Fibroblast of pulmonary artery (primary cell): ENCODE measurements around the gene MARK1.
A peak's percentile ranks its signal among the peaks of the same experiment; 100 is the strongest.

Source experiments
- DNase-seq: peaks from one replicate; pipeline ENCODE4 v3.0.0-alpha.2; 2010; ENCODE audit warnings: low read depth
- H3K4me3 ChIP-seq: replicated peaks from 2 replicates; pipeline ENCODE4 v1.5.1; 2011; ENCODE audit warnings: low read depth, mild to moderate bottlenecking, control low read depth, low read length, moderate library complexity
- CTCF ChIP-seq: IDR thresholded peaks from 2 replicates; pipeline ENCODE4 v1.5.1; 2011; ENCODE audit warnings: mild to moderate bottlenecking, control low read depth, low read length, inconsistent platforms; ENCODE audit errors: missing control alignments

The MARK1 gene

GRCh38 chr1:220685879-220686278, 157.9 kb downstream of the MARK1 start:
- no peak for DNase-seq
- peak; percentile 3 for TF ChIP-seq CTCF
- no peak overlapping the region for H3K4me3 ChIP-seq

GRCh38 chr1:220687809-220688208, 159.9 kb downstream of the MARK1 start:
- TF ChIP-seq CTCF = no peak
- DNase-seq = no peak
- no peak overlapping the region for H3K4me3 ChIP-seq

- peak overlapping the region; percentile 62 for H3K4me3 ChIP-seq
- DNase-seq = no peak
- TF ChIP-seq CTCF = no peak
Observed at GRCh38 chr1:220689666-220690065, 161.7 kb downstream of the MARK1 start.

- peak within 1 kb of the TSS; percentile 62 for H3K4me3 ChIP-seq
- TF ChIP-seq CTCF = peak; percentile 55
- DNase-seq = peak; percentile 59
Observed at GRCh38 chr1:220690140-220691052, 162.5 kb downstream of the MARK1 start, which contains the start of gene C1orf115. Gene C1orf115 (plus strand): TSS chr1:220690363. CDS start chr1:220690403, 40 bp downstream.

GRCh38 chr1:220691053-220691684, 163.2 kb downstream of the MARK1 start:
- H3K4me3 ChIP-seq = peak overlapping the region; percentile 62
- TF ChIP-seq CTCF = no peak
- DNase-seq = no peak

GRCh38 chr1:220692436-220693228, 164.7 kb downstream of the MARK1 start:
- TF ChIP-seq CTCF = no peak
- H3K4me3 ChIP-seq = no peak overlapping the region
- DNase-seq = no peak
